CD4-positive, alpha-beta memory T cell (primary cell): ENCODE measurements around the gene CCM2. TPM values are rescaled to one million over a fixed set of nuclear protein-coding genes. Genes with fewer than 3 reads are reported as not detected.

Source experiments
- CTCF ChIA-PET: fragments of 350-600 bp; sonication (Branson Sonifier 250); formaldehyde crosslinking; loops from one replicate; lab custom pipeline; 2021; ENCODE audit warnings: inconsistent platforms; ENCODE audit not compliant: partially characterized antibody; lab: Charles Lee
- POLR2A ChIA-PET: fragments of 350-600 bp; sonication (Branson Sonifier 250); formaldehyde crosslinking; loops from one replicate; lab custom pipeline; 2021; ENCODE audit not compliant: partially characterized antibody; lab: Charles Lee
- DNase-seq, 5 donors: peaks; one replicate each; pipeline versions ENCODE4 v3.0.0 to v3.0.0-alpha.2; 2020 to 2022; ENCODE audit warnings: mixed read lengths in 1 of 5
- H3K27ac ChIP-seq: one replicate; pipeline ENCODE4 v1.7.0; 2013; ENCODE audit warnings: low read depth, low read length
- H3K27me3 ChIP-seq: 2 replicates; pipeline ENCODE4 v1.7.0; 2013; ENCODE audit warnings: mild to moderate bottlenecking, low read length, moderate library complexity; ENCODE audit not compliant: insufficient read depth
- H3K36me3 ChIP-seq: 2 replicates; pipeline ENCODE4 v1.7.0; 2013; ENCODE audit warnings: mild to moderate bottlenecking, low read length, moderate library complexity; ENCODE audit not compliant: insufficient read depth
- H3K4me1 ChIP-seq: 2 replicates; pipeline ENCODE4 v1.7.0; 2013; ENCODE audit warnings: mild to moderate bottlenecking, low read length, moderate library complexity; ENCODE audit not compliant: insufficient read depth
- H3K4me3 ChIP-seq, 2 donors: one replicate each; pipeline ENCODE4 v1.7.0; 2013; ENCODE audit warnings: low read length in 2 of 2, mild to moderate bottlenecking in 1 of 2
- H3K9me3 ChIP-seq, 2 donors: one replicate each; pipeline ENCODE4 v1.7.0; 2013; ENCODE audit warnings: low read length in 2 of 2, control low read depth in 1 of 2; ENCODE audit not compliant: control insufficient read depth in 1 of 2
- H3K27ac Mint-ChIP-seq, 7 donors: one replicate each; pipeline ENCODE4 v1.8.0; 2020 to 2021; ENCODE audit warnings: mixed read lengths in 7 of 7, mild to moderate bottlenecking in 6 of 7, inconsistent platforms in 3 of 7, moderate library complexity in 3 of 7
- H3K27me3 Mint-ChIP-seq, 2 donors: one replicate each; pipeline ENCODE4 v1.8.0; 2020 to 2021; ENCODE audit warnings: mixed read lengths in 2 of 2
- H3K36me3 Mint-ChIP-seq, 2 donors: one replicate each; pipeline ENCODE4 v1.8.0; 2020 to 2021; ENCODE audit warnings: mixed read lengths in 2 of 2, inconsistent platforms in 1 of 2, mild to moderate bottlenecking in 1 of 2
- H3K4me1 Mint-ChIP-seq, 4 donors: one replicate each; pipeline ENCODE4 v1.8.0; 2020 to 2021; ENCODE audit warnings: mixed read lengths in 4 of 4, mild to moderate bottlenecking in 1 of 4
- H3K4me3 Mint-ChIP-seq, 8 donors: one replicate each; pipeline ENCODE4 v1.8.0; 2020 to 2021; ENCODE audit warnings: mixed read lengths in 8 of 8, mild to moderate bottlenecking in 7 of 8, moderate library complexity in 6 of 8, inconsistent platforms in 3 of 8
- H3K9me3 Mint-ChIP-seq, 8 donors: one replicate each; pipeline ENCODE4 v1.8.0; 2020 to 2021; ENCODE audit warnings: mixed read lengths in 8 of 8, mild to moderate bottlenecking in 5 of 8, inconsistent platforms in 3 of 8, moderate library complexity in 1 of 8
- intact Hi-C: fragments of 100-400 bp; cut with micrococcal nuclease; formaldehyde crosslinking; loops from one replicate; pipeline ENCODE4 v1.15.1; 2023
- polyA plus RNA-seq, 2 donors: library from polyadenylated mRNA; unstranded; fragments of 300-500 nt; fragmentation: Illumina TruSeq; gene quantifications; one replicate each; pipeline ENCODE4 v1.2.3, GENCODE V29; 2021
- total RNA-seq, 2 experiments: library from RNA; stranded (reverse); gene quantifications; one replicate each; pipeline ENCODE4 v1.2.3, GENCODE V29; 2021

The CCM2 gene
- total and polyA plus RNA-seq, 4 experiments from 2014 or later = 82.1 to 200 (median 142) TPM

- Histone ChIP-seq H3K4me3 (no peak overlapping the region), H3K9me3 (no peaks in the 10 kb centered on the region), H3K27ac (no peak overlapping the region), H3K27me3 (no peaks in the 10 kb centered on the region), H3K36me3 (peaks cover 90% of the 10 kb centered on the region), H3K4me1 (peaks cover 20% of the 10 kb centered on the region)
- Mint-ChIP-seq H3K9me3 (no peaks in the 10 kb centered on the region), H3K4me1 (peaks cover 0 to 21% (median 13%) of the 10 kb centered on the region in 4 donors), H3K4me3 (no peak overlapping the region), H3K27me3 (no peaks in the 10 kb centered on the region), H3K36me3 (peaks cover 21 to 77% of the 10 kb centered on the region in 2 donors), H3K27ac (peak overlapping the region in 4 of 7 donors; percentile 60 to 73 (median 64))
- intact Hi-C loops = no loop called here
- ChIA-PET POLR2A (interaction anchor here (16.2 to 21.9 kb wide), 2 partner anchors 26 to 61 kb away, joined by 479 to 551 read pairs; partner anchors contain the start of gene CCM2), CTCF (interaction anchor here (1.0 to 10.6 kb wide), 2 partner anchors 32 to 165 kb away, joined by 4 to 239 read pairs; no protein-coding TSS in a partner anchor)
- DNase-seq = no peak
Measured at GRCh38 chr7:44969049-44969700, 30.8 kb upstream of the CCM2 start.

- CTCF ChIA-PET = interaction anchor here (1.0 to 10.6 kb wide), 2 partner anchors 31 to 165 kb away, joined by 4 to 239 read pairs; no protein-coding TSS in a partner anchor
- intact Hi-C loops = no loop called here
- POLR2A ChIA-PET = interaction anchor here (16.2 to 21.9 kb wide), 2 partner anchors 25 to 60 kb away, joined by 479 to 551 read pairs; partner anchors contain the start of gene CCM2
- Mint-ChIP-seq H3K4me1 (peaks cover 3 to 28% (median 18%) of the 10 kb centered on the region in 4 donors), H3K9me3 (no peaks in the 10 kb centered on the region), H3K27me3 (no peaks in the 10 kb centered on the region), H3K36me3 (peaks cover 24 to 80% of the 10 kb centered on the region in 2 donors), H3K4me3 (no peak overlapping the region), H3K27ac (peak overlapping the region in 2 of 7 donors; percentile 18 to 21)
- Histone ChIP-seq H3K4me3 (no peak overlapping the region), H3K36me3 (peaks cover 90% of the 10 kb centered on the region), H3K9me3 (no peaks in the 10 kb centered on the region), H3K27ac (no peak overlapping the region), H3K27me3 (no peaks in the 10 kb centered on the region), H3K4me1 (peaks cover 27% of the 10 kb centered on the region)
- DNase-seq = no peak
Measured at GRCh38 chr7:44969701-44970522, 30.1 kb upstream of the CCM2 start.

GRCh38 chr7:44970523-44971051 lies 29.4 kb upstream of the CCM2 start:
- peaks cover 90% of the 10 kb centered on the region for H3K36me3 ChIP-seq
- CTCF ChIA-PET = interaction anchor here (10.6 kb wide), 1 partner anchor 164 kb away, joined by 239 read pairs; no protein-coding TSS in a partner anchor
- Mint-ChIP-seq H3K27ac (peak overlapping the region in 2 of 7 donors; percentile 21 to 53), H3K9me3 (no peaks in the 10 kb centered on the region), H3K4me3 (no peak overlapping the region), H3K4me1 (peaks cover 6 to 35% (median 22%) of the 10 kb centered on the region in 4 donors), H3K36me3 (peaks cover 24 to 82% of the 10 kb centered on the region in 2 donors), H3K27me3 (no peaks in the 10 kb centered on the region)
- POLR2A ChIA-PET = interaction anchor here (0.7 to 21.9 kb wide), 3 partner anchors 11 to 60 kb away, joined by 4 to 551 read pairs (median 479); partner anchors contain the start of gene CCM2
- H3K4me1 ChIP-seq = peaks cover 34% of the 10 kb centered on the region
- no peaks in the 10 kb centered on the region for H3K9me3 ChIP-seq
- H3K4me3 ChIP-seq = no peak overlapping the region
- no peak for DNase-seq
- intact Hi-C loops = no loop called here
- H3K27me3 ChIP-seq = no peaks in the 10 kb centered on the region
- H3K27ac ChIP-seq = no peak overlapping the region

GRCh38 chr7:44971188-44971901 lies 28.7 kb upstream of the CCM2 start:
- Mint-ChIP-seq H3K36me3 (peaks cover 22 to 78% of the 10 kb centered on the region in 2 donors), H3K27ac (peak overlapping the region in 1 of 7 donors; percentile 69), H3K27me3 (no peaks in the 10 kb centered on the region), H3K4me3 (peak overlapping the region in 1 of 8 donors; percentile 13), H3K9me3 (no peaks in the 10 kb centered on the region), H3K4me1 (peaks cover 9 to 42% (median 26%) of the 10 kb centered on the region in 4 donors)
- Histone ChIP-seq H3K9me3 (no peaks in the 10 kb centered on the region), H3K27me3 (no peaks in the 10 kb centered on the region), H3K4me3 (no peak overlapping the region), H3K4me1 (peaks cover 41% of the 10 kb centered on the region), H3K27ac (peak overlapping the region; percentile 17), H3K36me3 (peaks cover 92% of the 10 kb centered on the region)
- ChIA-PET POLR2A (interaction anchor here (0.7 to 21.9 kb wide), 4 partner anchors 10 to 59 kb away, joined by 4 to 551 read pairs (median 242); partner anchors contain the start of gene CCM2), CTCF (interaction anchor here (0.7 to 10.6 kb wide), 8 partner anchors 9 to 163 kb away, joined by 3 to 239 read pairs (median 58); partner anchors contain the start of genes CCM2 and TBRG4)
- no peak for DNase-seq
- intact Hi-C loops = no loop called here

GRCh38 chr7:44971902-44972441 lies 28.0 kb upstream of the CCM2 start:
- H3K4me1 ChIP-seq = peaks cover 48% of the 10 kb centered on the region
- H3K36me3 ChIP-seq = peaks cover 93% of the 10 kb centered on the region
- peak overlapping the region; percentile 17 for H3K27ac ChIP-seq
- no peaks in the 10 kb centered on the region for H3K27me3 ChIP-seq
- no peaks in the 10 kb centered on the region for H3K27me3 Mint-ChIP-seq
- intact Hi-C loops = no loop called here
- peaks cover 22 to 80% of the 10 kb centered on the region in 2 donors for H3K36me3 Mint-ChIP-seq
- H3K4me1 Mint-ChIP-seq = peaks cover 12 to 48% (median 30%) of the 10 kb centered on the region in 4 donors
- ChIA-PET POLR2A (interaction anchor here (0.7 to 21.9 kb wide), 4 partner anchors 9 to 91 kb away, joined by 4 to 551 read pairs (median 242); partner anchors contain the start of gene CCM2), CTCF (interaction anchor here (0.7 to 10.6 kb wide), 15 partner anchors 10 to 406 kb away, joined by 3 to 239 read pairs (median 10); partner anchors contain the start of genes CCM2 and TBRG4)
- peak overlapping the region in 1 of 8 donors; percentile 13 for H3K4me3 Mint-ChIP-seq
- H3K9me3 Mint-ChIP-seq = no peaks in the 10 kb centered on the region
- no peak overlapping the region for H3K4me3 ChIP-seq
- no peaks in the 10 kb centered on the region for H3K9me3 ChIP-seq
- H3K27ac Mint-ChIP-seq = peak overlapping the region; percentile 30 to 78 (median 68)
- no peak for DNase-seq

GRCh38 chr7:44972562-44972961 lies 27.4 kb upstream of the CCM2 start:
- Mint-ChIP-seq H3K4me3 (no peak overlapping the region), H3K27ac (peak overlapping the region in 4 of 7 donors; percentile 18 to 69 (median 36))

More at GRCh38 chr7:44972562-44972961, 27.4 kb upstream of the CCM2 start:
- peaks cover 12 to 54% (median 34%) of the 10 kb centered on the region in 4 donors for H3K4me1 Mint-ChIP-seq
- H3K4me1 ChIP-seq = peaks cover 50% of the 10 kb centered on the region
- no peak overlapping the region for H3K4me3 ChIP-seq
- H3K27me3 ChIP-seq = no peaks in the 10 kb centered on the region
- peak overlapping the region; percentile 17 for H3K27ac ChIP-seq
- CTCF ChIA-PET = interaction anchor here (0.7 to 10.6 kb wide), 32 partner anchors 8 to 407 kb away, joined by 3 to 239 read pairs (median 9); partner anchors contain the start of genes CCM2 and TBRG4
- peaks cover 88% of the 10 kb centered on the region for H3K36me3 ChIP-seq
- no peaks in the 10 kb centered on the region for H3K27me3 Mint-ChIP-seq
- POLR2A ChIA-PET = interaction anchor here (0.7 to 21.9 kb wide), 14 partner anchors 9 to 164 kb away, joined by 3 to 551 read pairs (median 5); partner anchors contain the start of genes CCM2, PURB and TBRG4
- DNase-seq = no peak
- intact Hi-C loops = no loop called here
- H3K36me3 Mint-ChIP-seq = peaks cover 18 to 79% of the 10 kb centered on the region in 2 donors
- no peaks in the 10 kb centered on the region for H3K9me3 Mint-ChIP-seq
- no peaks in the 10 kb centered on the region for H3K9me3 ChIP-seq
